22Rv1 (cell line): ENCODE measurements around the gene ADAMTS17.

Experiments used
- H3K27ac ChIP-seq: fragments of 450-650 bp; 2 replicates; pipeline ENCODE4 v1.5.1; 2017
- ZFX ChIP-seq: fragments of 450-650 bp; IDR thresholded peaks from 2 replicates; pipeline ENCODE4 v1.6.1; 2017; ENCODE audit warnings: antibody characterized with exemption, borderline replicate concordance
- TF ChIP-seq, protein P1 (sequence below): fragments of 450-650 bp; IDR thresholded peaks from 2 replicates; pipeline ENCODE4 v1.5.1; 2017; ENCODE audit warnings: mild to moderate bottlenecking

The ADAMTS17 gene

DNA sequence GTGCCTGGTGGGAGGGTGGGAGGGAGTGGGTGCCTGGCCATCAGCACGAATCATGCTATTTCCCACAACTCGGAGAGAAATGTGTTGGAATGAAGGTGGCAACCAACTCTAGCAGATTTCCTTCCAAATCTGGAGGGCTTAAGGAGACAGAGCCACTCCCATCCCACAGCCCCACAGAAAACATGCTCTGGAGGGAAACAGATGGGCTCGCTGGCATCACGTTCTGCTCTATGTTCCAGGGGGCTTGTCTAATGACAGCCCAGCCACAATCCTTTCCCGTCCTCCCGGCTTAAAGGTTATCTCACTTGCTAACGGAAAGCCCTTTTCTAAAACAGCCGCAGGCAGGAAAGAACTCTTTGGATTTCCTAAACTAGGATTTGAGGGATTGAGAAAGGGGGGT is 65.3 kb downstream of the ADAMTS17 start:
- TF ChIP-seq ZFX: no peak
- TF ChIP-seq, protein P1, sequence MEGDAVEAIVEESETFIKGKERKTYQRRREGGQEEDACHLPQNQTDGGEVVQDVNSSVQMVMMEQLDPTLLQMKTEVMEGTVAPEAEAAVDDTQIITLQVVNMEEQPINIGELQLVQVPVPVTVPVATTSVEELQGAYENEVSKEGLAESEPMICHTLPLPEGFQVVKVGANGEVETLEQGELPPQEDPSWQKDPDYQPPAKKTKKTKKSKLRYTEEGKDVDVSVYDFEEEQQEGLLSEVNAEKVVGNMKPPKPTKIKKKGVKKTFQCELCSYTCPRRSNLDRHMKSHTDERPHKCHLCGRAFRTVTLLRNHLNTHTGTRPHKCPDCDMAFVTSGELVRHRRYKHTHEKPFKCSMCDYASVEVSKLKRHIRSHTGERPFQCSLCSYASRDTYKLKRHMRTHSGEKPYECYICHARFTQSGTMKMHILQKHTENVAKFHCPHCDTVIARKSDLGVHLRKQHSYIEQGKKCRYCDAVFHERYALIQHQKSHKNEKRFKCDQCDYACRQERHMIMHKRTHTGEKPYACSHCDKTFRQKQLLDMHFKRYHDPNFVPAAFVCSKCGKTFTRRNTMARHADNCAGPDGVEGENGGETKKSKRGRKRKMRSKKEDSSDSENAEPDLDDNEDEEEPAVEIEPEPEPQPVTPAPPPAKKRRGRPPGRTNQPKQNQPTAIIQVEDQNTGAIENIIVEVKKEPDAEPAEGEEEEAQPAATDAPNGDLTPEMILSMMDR: no peak
- H3K27ac ChIP-seq: no peak overlapping the region

DNA sequence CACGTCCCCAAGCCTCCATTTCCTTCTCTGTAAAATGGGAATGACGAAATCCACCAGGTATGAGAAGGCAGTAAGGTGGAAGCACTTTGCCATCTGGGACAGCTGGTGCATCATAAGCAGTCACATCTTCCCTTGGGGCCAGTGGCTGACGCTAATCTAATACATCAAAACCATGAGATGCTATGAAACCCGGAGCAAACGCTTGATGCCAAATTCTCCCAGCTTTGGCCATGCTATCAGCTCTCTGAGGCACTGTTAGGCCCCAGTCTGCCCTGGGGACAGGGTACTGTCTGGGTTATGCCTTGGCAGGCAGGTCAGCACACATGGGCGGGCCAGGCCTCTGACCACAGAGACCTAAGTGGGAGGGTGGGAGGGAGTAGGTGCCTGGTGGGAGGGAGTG is 66.1 kb downstream of the ADAMTS17 start:
- no peak for TF ChIP-seq ZFX
- TF ChIP-seq, protein P1: no peak
- no peak overlapping the region for H3K27ac ChIP-seq

DNA sequence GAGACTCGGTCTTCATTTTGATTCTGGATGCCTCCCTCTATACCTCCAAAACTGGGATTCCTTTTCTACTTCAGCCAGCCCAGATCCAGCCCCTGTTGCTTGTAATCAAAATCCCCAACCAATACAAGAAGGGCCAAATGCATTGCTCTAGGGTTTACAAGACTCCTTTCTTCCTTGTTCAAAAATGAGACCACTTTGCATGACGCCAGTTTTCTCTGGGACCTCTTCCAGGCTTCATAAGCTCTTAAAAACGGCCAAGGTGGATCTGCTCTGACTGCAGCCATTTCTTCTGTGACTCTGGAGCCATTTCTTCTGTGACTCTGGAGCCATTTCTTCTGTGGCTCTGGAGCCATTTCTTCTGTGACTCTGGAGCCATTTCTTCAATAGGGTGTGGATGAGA is 71.9 kb downstream of the ADAMTS17 start:
- TF ChIP-seq, protein P1: no peak
- no peak for TF ChIP-seq ZFX
- no peak overlapping the region for H3K27ac ChIP-seq

DNA sequence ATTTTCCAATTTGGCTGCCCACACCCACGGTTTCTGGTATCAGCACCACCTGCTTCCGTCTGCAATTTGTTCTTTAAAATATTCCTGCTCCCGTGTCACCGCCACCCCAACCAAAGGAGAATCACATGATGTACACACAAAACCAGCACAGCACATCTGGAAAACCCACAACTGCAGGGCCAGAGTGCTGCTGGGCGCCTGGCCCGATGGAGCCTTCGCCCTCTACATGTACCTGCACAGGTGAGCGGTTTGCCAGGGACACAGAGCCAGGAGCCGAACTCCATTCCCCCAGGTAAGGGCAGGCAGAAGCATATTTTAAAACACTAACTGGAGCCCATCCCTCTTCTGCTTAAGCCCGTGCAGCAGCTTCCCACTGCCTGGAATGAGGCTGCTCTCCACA is 75.6 kb downstream of the ADAMTS17 start:
- TF ChIP-seq, protein P1: no peak
- no peak for TF ChIP-seq ZFX
- no peak overlapping the region for H3K27ac ChIP-seq

DNA sequence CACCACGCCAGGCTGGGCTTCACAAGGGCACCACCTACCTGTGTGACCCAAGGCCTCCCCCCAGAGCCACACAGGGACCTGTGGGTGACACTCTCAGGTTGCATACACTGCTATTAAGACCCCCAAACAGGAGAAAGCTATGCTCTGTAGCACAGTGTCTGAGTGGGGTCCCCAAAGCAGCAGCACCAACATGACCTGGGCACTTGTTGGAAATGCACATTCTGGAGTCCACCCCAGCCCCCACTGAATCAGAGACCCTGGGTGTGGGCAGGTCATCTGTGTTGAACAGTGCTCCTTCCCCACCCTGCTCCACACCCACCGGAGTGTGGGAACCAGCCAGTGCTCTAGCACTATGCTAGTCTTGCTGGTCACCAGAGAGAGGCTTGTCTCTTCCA is 76.1 kb downstream of the ADAMTS17 start:
- no peak overlapping the region for H3K27ac ChIP-seq
- TF ChIP-seq ZFX: no peak
- TF ChIP-seq, protein P1: no peak

DNA sequence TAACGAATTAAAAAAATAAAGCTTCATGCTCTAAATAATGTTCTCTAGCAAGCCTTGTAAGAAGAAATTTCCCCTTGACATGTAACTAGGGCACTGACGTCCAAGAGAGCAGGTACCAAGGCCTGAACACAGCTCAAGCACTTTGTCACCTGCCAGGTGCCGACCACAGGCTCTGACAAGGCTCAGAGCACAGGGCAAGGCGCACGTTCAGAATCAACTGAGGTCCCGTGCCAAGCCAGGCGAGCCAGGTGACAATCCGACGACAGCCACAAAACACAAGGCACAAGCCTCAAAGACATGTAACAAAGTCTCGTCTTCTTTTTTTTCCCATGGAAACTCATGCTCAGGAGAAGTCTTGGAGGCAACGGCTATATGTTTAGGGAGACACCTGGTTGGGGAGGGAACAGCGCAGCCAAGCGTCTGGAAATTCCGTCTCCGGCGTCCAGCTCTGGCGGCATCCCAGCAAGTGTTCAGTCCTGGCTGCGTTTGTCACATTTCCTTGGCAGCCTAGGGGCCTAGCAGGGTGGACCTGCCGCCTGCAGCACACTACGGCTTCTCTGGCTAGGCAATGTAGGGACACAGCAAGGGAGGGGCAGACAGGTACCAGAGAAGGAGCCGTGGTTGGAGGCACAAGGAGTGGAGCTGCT is 76.7 kb downstream of the ADAMTS17 start:
- no peak overlapping the region for H3K27ac ChIP-seq
- TF ChIP-seq ZFX: no peak
- TF ChIP-seq, protein P1: no peak

DNA sequence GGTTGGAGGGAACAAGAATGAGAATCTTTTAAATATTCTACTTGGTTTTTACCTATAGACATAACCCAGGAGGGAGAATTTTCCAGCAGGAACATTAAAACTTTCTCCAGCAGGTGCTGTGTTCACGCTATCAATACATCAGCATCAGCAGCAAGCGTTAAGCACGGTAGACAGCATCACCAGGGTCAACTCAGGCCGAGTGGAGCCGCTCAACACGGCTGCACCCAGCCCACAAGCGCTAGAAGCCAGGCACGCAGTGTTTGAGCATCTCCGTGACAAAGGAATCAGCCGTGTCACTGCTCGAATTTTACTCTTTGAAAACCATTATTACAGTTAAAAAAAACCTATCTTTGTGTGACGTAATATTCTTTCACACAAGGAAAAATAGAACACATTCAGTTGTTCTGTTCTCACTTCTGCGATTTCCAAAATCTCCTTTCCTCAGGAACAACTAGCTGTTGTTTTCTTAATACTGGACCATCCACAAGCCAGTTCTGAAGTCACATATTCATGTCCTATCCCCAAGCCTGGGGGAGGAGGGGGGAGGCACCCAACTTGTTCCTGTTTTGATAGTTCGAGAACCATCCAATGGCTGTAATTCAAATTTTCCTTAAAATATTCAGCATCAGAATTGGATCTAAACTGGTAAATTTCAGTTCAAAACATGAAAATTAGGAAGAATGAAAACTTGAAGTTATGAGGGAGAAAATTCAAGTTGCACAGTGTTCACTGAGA is 77.9 kb downstream of the ADAMTS17 start:
- TF ChIP-seq, protein P1: no peak
- TF ChIP-seq ZFX: no peak

More for the DNA sequence above, 77.9 kb downstream of the ADAMTS17 start:
- H3K27ac ChIP-seq: no peak overlapping the region
